ENCODE measurements around the gene GDE1.
A peak's percentile ranks its signal among the peaks of the same experiment; 100 is the strongest.

GDE1 gene

GRCh38 chr16:19523559-19524355, 1.9 kb upstream of the GDE1 start, which contains the start of gene CCP110:
CCP110 (plus strand) TSS chr16:19523942; CDS start chr16:19527882, 3,940 bp downstream.
- H3K4me2 ChIP-seq (ENCODE audit: low read depth, low read length): peak within 1 kb of the TSS; percentile 93
- no peaks in the 10 kb centered on the region for H4K20me1 ChIP-seq (ENCODE audit: insufficient read depth, low read length)
- H3K27ac ChIP-seq (ENCODE audit: low read length): peak within 1 kb of the TSS; percentile 33; the same call in 1 of the 2 replicates
- H2AFZ ChIP-seq (ENCODE audit: low read length): peak within 1 kb of the TSS; percentile 90
- H3K79me2 ChIP-seq (ENCODE audit: low read length): peaks cover 62% of the 10 kb centered on the region
- 0 out of 2 replicates have a peak, but pooled peaks cover 2% of the 10 kb centered on the region for H3K36me3 ChIP-seq (replicated peaks; ENCODE audit: insufficient read depth, low read length)
- H3K4me1 ChIP-seq (ENCODE audit: low read length): peaks cover 24% of the 10 kb centered on the region
- no peak for TF ChIP-seq EZH2 (optimal IDR thresholded peaks at IDR 0.05; ENCODE audit: low read depth, low read length)
- H3K4me3 ChIP-seq (ENCODE audit: low read length): peak within 1 kb of the TSS; percentile 85
- peak; percentile 96 for DNase-seq
- no peaks in the 10 kb centered on the region for H3K9me3 ChIP-seq (replicated peaks; ENCODE audit: insufficient read depth, low read length)
- H3K9me2 ChIP-seq (replicated peaks; ENCODE audit: insufficient read depth, low read length): no peaks in the 10 kb centered on the region
- no peaks in the 10 kb centered on the region for H3K27me3 ChIP-seq (replicated peaks; ENCODE audit: insufficient read depth, low read length)
- peaks cover 21% of the 10 kb centered on the region for H3F3A ChIP-seq (ENCODE audit: insufficient read depth, low read length)
- peak within 1 kb of the TSS; percentile 78 for H3K9ac ChIP-seq (ENCODE audit: low read length)

- peak overlapping the region; percentile 37; the same call in 1 of the 2 replicates for H3K4me2 ChIP-seq (ENCODE audit: low read depth, low read length)
- peak overlapping the region; percentile 71 for H2AFZ ChIP-seq (ENCODE audit: low read length)
- H3K27me3 ChIP-seq (replicated peaks; ENCODE audit: insufficient read depth, low read length): no peaks in the 10 kb centered on the region
- no peak overlapping the region for H3K9ac ChIP-seq (ENCODE audit: low read length)
- H3K36me3 ChIP-seq (replicated peaks; ENCODE audit: insufficient read depth, low read length): 0 out of 2 replicates have a peak, but pooled peaks cover 2% of the 10 kb centered on the region
- no peaks in the 10 kb centered on the region for H3K9me2 ChIP-seq (replicated peaks; ENCODE audit: insufficient read depth, low read length)
- 0 out of 2 replicates have a peak overlapping the region, but pooled peaks have one; percentile 85 for H3K4me3 ChIP-seq (ENCODE audit: low read length)
- peaks cover 21% of the 10 kb centered on the region for H3F3A ChIP-seq (ENCODE audit: insufficient read depth, low read length)
- no peak for DNase-seq
- no peaks in the 10 kb centered on the region for H3K9me3 ChIP-seq (replicated peaks; ENCODE audit: insufficient read depth, low read length)
- H3K27ac ChIP-seq (ENCODE audit: low read length): no peak overlapping the region
- TF ChIP-seq EZH2phosphoT487 (IDR thresholded peaks at IDR 0.05; ENCODE audit: low read length) (no peak), CTCF (IDR thresholded peaks at IDR 0.05; ENCODE audit: low read length) (no peak), EZH2 (optimal IDR thresholded peaks at IDR 0.05; ENCODE audit: low read depth, low read length) (no peak)
- H3K79me2 ChIP-seq (ENCODE audit: low read length): peaks cover 67% of the 10 kb centered on the region
- peaks cover 24% of the 10 kb centered on the region for H3K4me1 ChIP-seq (ENCODE audit: low read length)
- H4K20me1 ChIP-seq (ENCODE audit: insufficient read depth, low read length): no peaks in the 10 kb centered on the region
These were observed 1.3 kb upstream of the GDE1 start for GRCh38 chr16:19523184-19523558.

GRCh38 chr16:19522760-19523159, 862 bp upstream of the GDE1 start:
- Histone ChIP-seq H3K4me1 (ENCODE audit: low read length) (peaks cover 24% of the 10 kb centered on the region), H3K9me2 (replicated peaks; ENCODE audit: insufficient read depth, low read length) (no peaks in the 10 kb centered on the region), H3F3A (ENCODE audit: insufficient read depth, low read length) (peaks cover 21% of the 10 kb centered on the region), H3K4me2 (ENCODE audit: low read depth, low read length) (peak overlapping the region; percentile 52; the same call in 1 of the 2 replicates), H3K36me3 (replicated peaks; ENCODE audit: insufficient read depth, low read length) (no peaks in the 10 kb centered on the region), H3K27ac (ENCODE audit: low read length) (no peak overlapping the region), H3K9ac (ENCODE audit: low read length) (no peak overlapping the region), H4K20me1 (ENCODE audit: insufficient read depth, low read length) (no peaks in the 10 kb centered on the region), H2AFZ (ENCODE audit: low read length) (peak overlapping the region; percentile 42), H3K4me3 (ENCODE audit: low read length) (no peak overlapping the region), H3K79me2 (ENCODE audit: low read length) (peaks cover 68% of the 10 kb centered on the region), H3K9me3 (replicated peaks; ENCODE audit: insufficient read depth, low read length) (no peaks in the 10 kb centered on the region), H3K27me3 (replicated peaks; ENCODE audit: insufficient read depth, low read length) (no peaks in the 10 kb centered on the region)
- no peak for DNase-seq
- TF ChIP-seq EZH2 (optimal IDR thresholded peaks at IDR 0.05; ENCODE audit: low read depth, low read length): no peak
- no peak for TF ChIP-seq EZH2phosphoT487 (IDR thresholded peaks at IDR 0.05; ENCODE audit: low read length)
- TF ChIP-seq CTCF (IDR thresholded peaks at IDR 0.05; ENCODE audit: low read length): no peak

Measured in MM.1S (cell line).